GM20000 (cell line): ENCODE results near the gene MAP3K4.

Source experiments
- DNase-seq: peaks from one replicate; pipeline ENCODE4 v3.0.0; 2012; ENCODE audit warnings: low spot score
- CTCF ChIP-seq: IDR thresholded peaks from 2 replicates; pipeline ENCODE4 v1.5.1; 2012; ENCODE audit warnings: mild to moderate bottlenecking, control low read depth; ENCODE audit errors: extremely low read depth, missing control alignments

The MAP3K4 gene

GRCh38 chr6:161010418-161010817 lies 18.8 kb downstream of the MAP3K4 start:
- TF ChIP-seq CTCF = no peak

GRCh38 chr6:161011492-161012480 lies 20.2 kb downstream of the MAP3K4 start:
- no peak for TF ChIP-seq CTCF
- no peak for DNase-seq

More at GRCh38 chr6:161010418-161010817, 18.8 kb downstream of the MAP3K4 start:
- no peak for DNase-seq

GRCh38 chr6:161013695-161014094 lies 22.1 kb downstream of the MAP3K4 start:
- no peak for DNase-seq
- TF ChIP-seq CTCF = no peak

DNA sequence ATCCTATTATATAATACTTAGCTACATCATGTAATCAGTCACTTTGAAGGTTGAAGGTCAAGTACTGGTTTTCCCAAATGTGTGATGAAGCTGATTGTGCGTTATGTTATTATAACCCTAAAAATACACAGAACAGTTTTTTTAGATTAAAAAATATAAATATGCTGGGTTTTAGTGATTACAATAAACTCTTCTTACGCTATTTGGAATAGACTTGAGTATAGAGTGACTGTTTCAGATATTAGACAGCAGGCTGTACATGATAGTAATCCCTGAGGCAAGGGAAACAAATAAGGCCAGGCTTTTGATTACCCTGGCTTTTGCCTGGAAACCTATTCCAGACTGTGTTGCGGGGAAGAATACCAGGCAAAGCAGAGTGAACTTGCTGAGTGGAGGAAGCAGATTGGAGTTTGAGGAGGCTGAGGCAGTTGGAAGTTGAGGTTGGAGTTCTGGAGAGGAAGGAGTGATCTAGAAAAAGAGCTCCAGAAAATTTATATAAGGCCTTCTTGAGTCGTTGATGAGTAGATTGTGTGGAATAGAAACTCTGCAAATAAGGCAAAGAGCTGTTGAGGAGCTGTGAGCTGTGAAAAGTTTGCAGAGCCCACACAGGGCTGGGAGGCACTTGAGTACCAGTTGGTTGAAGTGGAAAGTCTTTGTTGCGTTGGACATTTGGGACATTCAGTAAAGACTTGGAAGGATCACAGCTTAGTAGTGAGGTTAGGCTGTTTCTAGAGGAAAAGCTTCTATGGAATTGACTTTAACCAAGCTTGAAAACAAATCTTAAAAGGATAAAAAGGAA lies 26.4 kb downstream of the MAP3K4 start:
- DNase-seq = no peak
- TF ChIP-seq CTCF = no peak

- TF ChIP-seq CTCF = no peak
- no peak for DNase-seq
Measured at GRCh38 chr6:161019324-161019839, 27.8 kb downstream of the MAP3K4 start.

GRCh38 chr6:161021543-161021942 lies 30.0 kb downstream of the MAP3K4 start:
- no peak for TF ChIP-seq CTCF
- DNase-seq = no peak
